ENCODE results near the gene TIMM17A.
"Not testable (repeated sequence)": the region's sequence is repeated elsewhere in the genome, so short reads cannot be mapped to it uniquely, and the experiment has no call there.

TIMM17A gene

DNA sequence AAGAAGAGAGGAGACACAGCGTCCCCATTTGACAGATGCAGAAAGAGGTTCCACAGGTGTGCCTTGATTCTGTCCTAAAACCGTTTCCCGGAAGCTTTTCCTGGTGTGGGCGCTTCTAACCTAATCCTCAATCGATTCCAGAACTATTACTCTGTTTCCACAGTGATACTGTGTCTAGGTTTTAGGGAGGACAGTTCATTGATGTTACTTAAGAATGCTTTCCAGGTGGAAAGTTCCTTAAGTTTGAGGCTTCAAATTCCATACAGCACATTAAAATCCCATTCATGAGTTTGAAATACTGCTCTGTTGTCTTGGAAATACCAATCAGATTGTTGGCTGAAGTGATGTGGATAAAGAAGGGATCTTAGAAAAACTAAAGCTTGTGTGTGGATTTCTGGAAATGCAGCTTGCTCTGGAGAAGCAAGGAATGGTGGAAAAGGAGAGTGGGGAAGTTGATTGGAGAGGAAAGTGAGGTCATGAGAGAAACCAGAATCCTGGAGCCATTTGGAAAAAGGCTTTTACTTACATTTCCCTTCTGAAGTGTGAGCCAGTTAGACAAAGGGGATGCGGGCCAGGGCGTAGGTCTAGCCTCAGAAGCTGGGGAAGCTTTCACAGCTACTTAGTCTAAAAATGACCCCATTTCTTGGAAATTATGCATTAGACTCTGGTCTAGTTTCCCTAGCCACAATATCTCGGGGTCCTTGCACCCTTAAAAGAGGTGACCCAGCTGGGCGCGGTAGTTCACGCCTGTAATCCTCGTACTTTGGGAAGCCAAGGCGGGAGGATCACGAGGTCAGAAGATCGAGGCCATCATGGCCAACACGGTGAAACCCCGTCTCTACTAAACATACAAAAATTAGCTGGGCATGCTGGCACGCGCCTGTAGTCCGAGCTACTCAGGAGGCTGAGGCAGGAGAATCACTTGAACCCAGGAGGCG, 61.8 kb downstream of the TIMM17A start:
- DNase-seq, result no peak

DNA sequence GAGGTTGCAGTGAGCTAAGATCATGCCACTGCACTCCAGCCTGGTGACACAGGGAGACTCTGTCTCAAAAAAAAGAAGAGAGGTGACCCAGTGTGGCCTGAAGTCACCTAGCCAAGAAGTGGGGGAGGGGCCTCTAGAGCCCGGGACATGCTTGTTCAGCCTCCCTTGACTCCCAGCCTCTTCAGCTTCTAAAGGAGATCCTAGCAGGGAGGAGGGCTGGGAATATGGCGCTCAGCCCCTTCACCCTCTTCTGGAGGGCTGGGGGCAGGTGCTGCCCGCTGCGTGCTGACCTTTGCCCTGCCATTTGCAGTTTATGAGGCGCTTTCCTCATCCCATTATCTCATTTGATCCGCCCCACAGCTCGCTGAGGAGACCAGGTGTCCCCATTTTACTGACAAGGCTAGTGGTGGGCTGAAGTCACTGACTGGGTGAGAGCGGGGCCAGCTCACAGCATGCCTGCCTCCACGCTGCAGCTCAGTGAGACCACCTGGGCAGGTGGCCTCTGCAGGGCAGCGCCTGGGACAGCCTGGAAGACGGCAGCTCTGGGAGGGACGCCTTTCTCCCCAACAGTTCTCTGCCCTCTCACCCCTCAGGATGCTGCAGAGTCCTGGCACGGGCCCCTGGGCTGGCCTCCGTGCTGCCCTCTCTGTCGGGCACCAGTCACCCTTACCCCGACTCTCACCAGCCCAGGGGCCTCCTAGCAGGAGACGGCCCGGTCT, 62.6 kb downstream of the TIMM17A start:
- DNase-seq, result no peak

GRCh38 chr1:202018468-202019234, 63.3 kb downstream of the TIMM17A start:
- DNase-seq, result no peak

DNA sequence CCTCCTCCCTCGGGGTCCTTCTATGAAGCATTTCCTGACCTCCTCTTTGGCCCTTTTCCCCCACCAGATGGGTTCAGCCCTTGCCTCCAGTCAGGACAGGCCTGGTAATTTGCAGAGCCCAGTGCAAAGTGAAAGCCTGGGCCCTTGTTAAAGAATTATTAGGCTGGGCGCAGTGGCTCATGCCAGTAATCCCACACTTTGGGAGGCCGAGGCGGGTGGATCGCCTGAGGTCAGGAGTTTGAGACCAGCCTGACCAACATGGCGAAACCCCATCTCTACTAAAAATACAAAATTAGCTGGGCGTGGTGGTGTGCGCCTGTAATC, 63.9 kb downstream of the TIMM17A start:
- DNase-seq, result not testable (repeated sequence)

Data from activated CD4-positive, alpha-beta T cell treated with anti-CD3 and anti-CD28 coated beads for 4 hours (primary cell).